ENCODE measurements around the gene MTA3.
"Not testable (repeated sequence)": the region's sequence is repeated elsewhere in the genome, so short reads cannot be mapped to it uniquely, and the experiment has no call there.

MTA3 gene

GRCh38 chr2:42675815-42676214, 107.4 kb downstream of the MTA3 start:
- no peak for DNase-seq

- DNase-seq = no peak
Measured at GRCh38 chr2:42685303-42685702, 116.9 kb downstream of the MTA3 start.

GRCh38 chr2:42693013-42693615, 124.7 kb downstream of the MTA3 start:
- no peak for DNase-seq

GRCh38 chr2:42693688-42694479, 125.5 kb downstream of the MTA3 start:
- no peak for DNase-seq

GRCh38 chr2:42696987-42697386, 128.6 kb downstream of the MTA3 start:
- DNase-seq = no peak

- no peak for DNase-seq
Measured at GRCh38 chr2:42698940-42699339, 130.5 kb downstream of the MTA3 start.

GRCh38 chr2:42706836-42707235, 138.4 kb downstream of the MTA3 start:
- no peak for DNase-seq

GRCh38 chr2:42708179-42708578, 139.7 kb downstream of the MTA3 start:
- DNase-seq = no peak

GRCh38 chr2:42711896-42712295, 143.5 kb downstream of the MTA3 start:
- DNase-seq = no peak

GRCh38 chr2:42712934-42713333, 144.5 kb downstream of the MTA3 start:
- no peak for DNase-seq

- peak; percentile 23 for DNase-seq
Measured at GRCh38 chr2:42713920-42714319, 145.5 kb downstream of the MTA3 start.

- no peak for DNase-seq
Measured at GRCh38 chr2:42714686-42715085, 146.3 kb downstream of the MTA3 start.

GRCh38 chr2:42721898-42722297, 153.5 kb downstream of the MTA3 start:
- DNase-seq = no peak

GRCh38 chr2:42722320-42723190, 154.1 kb downstream of the MTA3 start:
- DNase-seq = peak; percentile 86

GRCh38 chr2:42723465-42723864, 155.0 kb downstream of the MTA3 start:
- DNase-seq = no peak

GRCh38 chr2:42724886-42725285, 156.5 kb downstream of the MTA3 start:
- no peak for DNase-seq

GRCh38 chr2:42725657-42726056, 157.2 kb downstream of the MTA3 start:
- no peak for DNase-seq

- DNase-seq = no peak
Measured at GRCh38 chr2:42726680-42727079, 158.2 kb downstream of the MTA3 start.

- DNase-seq = not testable (repeated sequence)
Measured at GRCh38 chr2:42731316-42731715, 162.9 kb downstream of the MTA3 start.

- DNase-seq = no peak
Measured at GRCh38 chr2:42733852-42734251, 165.4 kb downstream of the MTA3 start.

- no peak for DNase-seq
Measured at GRCh38 chr2:42736598-42737322, 168.3 kb downstream of the MTA3 start.

GRCh38 chr2:42741140-42741539, 172.7 kb downstream of the MTA3 start:
- DNase-seq = no peak
